Inflammatory macrophage (primary cell): ENCODE results near the gene SORBS2.
"Not testable (repeated sequence)": the region's sequence is repeated elsewhere in the genome, so short reads cannot be mapped to it uniquely, and the experiment has no call there.

ENCODE experiments used
- DNase-seq, 2 donors: peaks; one replicate each; pipeline ENCODE4 v3.0.0-alpha.2; 2020 to 2022
- total RNA-seq, 18 experiments: gene quantifications; one replicate each; lab custom pipeline; 2026; ENCODE audit warnings: mixed read lengths in 6 of 18, inconsistent platforms in 2 of 18; lab: John Stamatoyannopoulos, UW

The SORBS2 gene, protein sequence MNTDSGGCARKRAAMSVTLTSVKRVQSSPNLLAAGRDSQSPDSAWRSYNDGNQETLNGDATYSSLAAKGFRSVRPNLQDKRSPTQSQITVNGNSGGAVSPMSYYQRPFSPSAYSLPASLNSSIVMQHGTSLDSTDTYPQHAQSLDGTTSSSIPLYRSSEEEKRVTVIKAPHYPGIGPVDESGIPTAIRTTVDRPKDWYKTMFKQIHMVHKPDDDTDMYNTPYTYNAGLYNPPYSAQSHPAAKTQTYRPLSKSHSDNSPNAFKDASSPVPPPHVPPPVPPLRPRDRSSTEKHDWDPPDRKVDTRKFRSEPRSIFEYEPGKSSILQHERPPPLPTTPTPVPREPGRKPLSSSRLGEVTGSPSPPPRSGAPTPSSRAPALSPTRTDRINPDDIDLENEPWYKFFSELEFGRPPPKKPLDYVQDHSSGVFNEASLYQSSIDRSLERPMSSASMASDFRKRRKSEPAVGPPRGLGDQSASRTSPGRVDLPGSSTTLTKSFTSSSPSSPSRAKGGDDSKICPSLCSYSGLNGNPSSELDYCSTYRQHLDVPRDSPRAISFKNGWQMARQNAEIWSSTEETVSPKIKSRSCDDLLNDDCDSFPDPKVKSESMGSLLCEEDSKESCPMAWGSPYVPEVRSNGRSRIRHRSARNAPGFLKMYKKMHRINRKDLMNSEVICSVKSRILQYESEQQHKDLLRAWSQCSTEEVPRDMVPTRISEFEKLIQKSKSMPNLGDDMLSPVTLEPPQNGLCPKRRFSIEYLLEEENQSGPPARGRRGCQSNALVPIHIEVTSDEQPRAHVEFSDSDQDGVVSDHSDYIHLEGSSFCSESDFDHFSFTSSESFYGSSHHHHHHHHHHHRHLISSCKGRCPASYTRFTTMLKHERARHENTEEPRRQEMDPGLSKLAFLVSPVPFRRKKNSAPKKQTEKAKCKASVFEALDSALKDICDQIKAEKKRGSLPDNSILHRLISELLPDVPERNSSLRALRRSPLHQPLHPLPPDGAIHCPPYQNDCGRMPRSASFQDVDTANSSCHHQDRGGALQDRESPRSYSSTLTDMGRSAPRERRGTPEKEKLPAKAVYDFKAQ (N-terminal part only)
- total RNA-seq, result 0 to 0.46 (median 0.09) reads per million in 18 experiments

DNA sequence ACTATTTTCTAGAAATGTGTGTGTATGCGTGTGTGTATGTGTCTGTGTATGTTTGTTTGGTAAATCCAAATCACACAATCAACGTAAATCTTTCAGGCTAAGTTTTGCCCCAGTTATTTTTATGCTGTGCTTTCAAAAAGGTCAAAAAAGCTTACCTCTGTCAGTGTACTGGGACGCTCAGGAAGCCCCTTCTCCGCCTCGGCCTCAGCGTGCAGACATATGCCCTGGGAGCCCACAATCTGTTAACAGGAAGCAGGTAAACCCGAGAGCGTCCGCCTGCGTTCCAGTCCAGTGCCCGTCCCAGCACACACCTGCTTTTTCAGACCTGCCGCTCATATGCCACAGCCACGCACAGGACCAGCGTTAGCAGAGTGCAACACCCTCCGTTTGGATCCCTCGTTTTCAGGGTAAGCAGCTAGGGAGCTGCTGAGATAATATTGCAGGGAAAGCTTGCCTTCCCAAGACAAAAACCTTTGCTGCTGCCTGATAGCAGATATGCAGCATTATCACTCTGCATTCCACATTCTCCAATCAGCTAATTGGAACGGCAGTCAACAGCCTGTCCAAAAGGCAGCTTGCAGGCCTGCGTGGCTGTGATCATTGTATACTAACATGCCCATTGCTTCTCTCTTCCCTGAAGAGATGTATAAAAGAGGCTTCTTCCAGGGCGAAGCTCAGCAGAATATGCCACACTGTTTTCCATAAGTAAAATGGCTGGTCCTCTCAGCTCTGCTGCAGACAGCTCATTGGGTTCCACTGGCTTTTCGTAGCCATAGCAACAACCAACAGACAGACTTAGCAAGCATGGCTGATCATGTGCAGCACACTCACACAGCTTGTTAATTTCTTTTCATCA, at the start of gene SORBS2:
TSS of gene SORBS2 (minus strand) at position 686 of the 856 bp plus-strand sequence. CDS start 121,623 bp downstream, outside the sequence.
- no peak for DNase-seq

DNA sequence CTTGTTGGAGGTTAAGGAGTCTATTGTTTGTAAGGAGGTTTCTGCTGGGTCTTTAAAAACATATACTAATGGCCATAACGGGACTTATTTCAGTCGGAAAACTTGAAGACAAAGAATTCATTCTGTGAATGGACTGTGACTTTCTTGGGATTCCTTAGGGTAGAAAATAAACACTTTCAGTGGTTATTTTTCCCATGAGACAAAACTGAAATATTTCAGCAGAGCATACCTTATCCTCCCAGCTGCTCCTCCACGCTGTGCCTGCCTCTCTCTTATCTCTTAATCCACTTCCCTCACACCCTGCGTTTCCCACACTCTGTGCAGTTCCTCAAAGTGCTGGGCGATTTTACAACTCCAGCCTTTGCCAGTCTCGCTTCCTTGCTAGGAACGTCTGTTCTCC, 47.1 kb upstream of the SORBS2 start:
- DNase-seq, result no peak

DNA sequence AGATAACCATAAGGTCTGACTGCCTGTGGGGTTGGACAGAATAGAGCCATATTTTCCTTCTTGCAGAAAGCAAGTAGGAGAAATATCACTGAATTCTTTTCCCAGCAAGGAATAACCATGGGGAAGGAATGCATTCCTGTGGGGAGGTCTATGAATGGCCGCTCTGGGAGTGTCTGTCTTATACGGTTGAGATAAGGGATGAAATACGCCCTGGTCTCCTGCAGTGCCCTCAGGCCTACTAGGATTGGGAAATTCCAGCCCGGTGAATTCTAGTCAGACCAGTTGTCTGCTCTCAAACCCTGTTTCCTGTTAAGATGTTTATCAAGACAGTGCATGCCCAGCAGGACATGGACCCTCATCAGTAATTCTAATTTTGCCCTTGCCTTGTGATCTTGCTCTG, 45.6 kb upstream of the SORBS2 start:
- DNase-seq, result not testable (repeated sequence)

DNA sequence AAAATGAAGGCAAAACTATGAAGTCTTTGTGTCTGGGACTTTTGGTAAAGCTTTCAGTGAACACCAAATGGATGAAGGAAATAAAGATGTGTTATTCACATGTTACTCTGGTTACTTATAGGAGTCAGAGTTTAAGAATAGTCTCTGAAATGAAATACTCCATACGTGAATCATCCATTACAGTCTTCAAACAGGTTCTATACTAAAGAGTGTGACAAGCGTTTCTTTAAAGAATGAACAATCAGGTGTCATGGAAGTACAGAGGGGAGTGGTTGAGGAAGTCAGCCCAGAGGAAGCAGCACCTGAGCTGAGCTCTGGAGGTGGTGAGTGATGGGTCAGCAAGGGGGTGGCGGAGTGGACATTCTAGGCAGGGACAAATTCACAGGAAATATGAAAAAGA, 41.8 kb upstream of the SORBS2 start:
- no peak for DNase-seq

DNA sequence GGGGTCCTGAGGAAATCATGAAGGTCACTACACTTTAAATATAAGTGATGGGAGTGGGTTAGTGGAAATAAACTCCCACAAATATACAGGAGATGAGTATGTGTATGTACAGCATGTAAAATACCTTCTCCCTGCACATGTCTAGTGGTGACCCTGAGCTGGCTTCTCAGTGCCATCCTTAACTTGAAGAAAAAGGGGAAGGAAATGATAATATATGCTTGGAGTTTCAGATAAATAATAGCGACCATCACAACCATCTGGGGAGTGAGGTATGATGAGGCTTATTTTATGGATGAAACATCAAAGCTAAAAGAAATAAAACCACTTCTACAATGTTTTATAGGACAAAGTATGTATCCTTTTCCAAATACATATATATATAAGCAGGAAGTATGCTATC, 41.0 kb upstream of the SORBS2 start:
- DNase-seq, result no peak

DNA sequence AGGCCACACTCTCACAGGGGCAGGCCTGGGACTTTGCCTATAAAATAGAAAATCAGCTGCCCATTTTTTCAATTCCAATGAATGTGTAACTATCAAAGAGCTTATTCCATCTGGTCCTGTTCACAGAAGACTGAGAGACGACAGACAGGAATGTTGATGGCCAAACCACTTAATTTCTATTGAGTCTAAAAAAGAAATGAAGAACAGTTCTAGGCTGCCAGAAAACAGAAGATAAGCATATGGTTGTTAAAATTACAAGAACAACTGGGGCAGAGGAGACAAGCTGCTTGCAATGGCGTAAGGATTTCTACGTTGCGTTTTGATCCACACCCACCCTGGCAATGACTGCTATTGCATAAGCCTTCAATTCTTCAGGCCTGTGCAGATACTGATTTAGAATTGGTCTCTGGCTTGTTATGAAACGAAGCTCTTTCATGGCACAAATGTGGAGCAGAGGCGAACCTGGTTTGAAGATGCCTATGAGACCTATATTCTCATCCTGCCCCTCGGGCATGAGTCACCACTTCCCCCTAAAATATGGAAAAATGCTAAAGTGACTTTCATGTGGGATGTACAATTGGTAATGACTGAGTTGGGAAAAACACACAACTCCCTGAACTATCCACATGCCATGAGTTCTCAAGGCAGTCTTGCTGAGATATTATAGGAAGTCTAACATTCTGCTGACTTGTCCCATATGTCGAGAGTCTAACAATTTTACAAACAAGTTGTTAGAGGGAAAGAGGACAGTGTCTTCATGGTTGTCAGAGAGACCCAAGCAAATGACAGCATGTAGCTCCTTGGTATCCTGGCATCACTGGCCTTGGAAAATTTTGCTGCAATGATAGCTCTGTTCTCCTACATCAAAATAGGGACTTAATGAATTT, 37.9 kb upstream of the SORBS2 start:
- DNase-seq, result no peak

DNA sequence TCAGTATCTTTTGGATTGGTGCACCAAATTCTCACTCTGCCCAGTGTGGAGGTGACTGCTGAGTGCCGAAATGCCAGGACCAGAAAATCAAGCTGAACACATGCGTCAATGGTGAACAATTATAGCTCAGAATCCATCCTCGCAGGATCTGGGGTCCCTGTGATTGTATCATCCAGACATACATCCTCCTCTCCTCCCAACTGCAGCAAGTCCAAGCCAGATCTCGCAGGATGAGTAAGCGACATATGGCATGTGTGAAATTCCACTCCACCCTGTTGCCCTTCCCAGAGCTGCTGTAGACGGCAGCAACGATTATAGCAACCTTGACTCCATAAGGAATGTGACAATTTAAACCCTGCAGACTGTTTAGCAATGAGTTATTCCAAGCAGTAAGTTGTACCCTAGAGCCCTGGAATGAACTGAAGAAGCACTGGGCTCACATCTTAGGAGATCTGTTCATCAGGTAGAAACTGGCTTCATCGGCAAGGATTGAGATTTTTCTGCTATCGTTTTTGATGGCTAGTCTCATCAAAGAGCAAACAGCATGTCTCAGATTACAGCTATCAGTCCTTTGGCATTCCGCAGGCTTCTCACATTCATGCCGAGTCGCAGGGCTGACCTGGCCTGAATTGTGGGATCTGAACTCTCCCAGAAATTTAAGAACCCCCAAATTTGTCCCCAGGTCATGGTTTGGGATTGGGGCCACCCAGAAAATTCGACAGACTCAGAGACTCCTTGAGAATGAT, 35.5 kb upstream of the SORBS2 start:
- DNase-seq, result no peak

DNA sequence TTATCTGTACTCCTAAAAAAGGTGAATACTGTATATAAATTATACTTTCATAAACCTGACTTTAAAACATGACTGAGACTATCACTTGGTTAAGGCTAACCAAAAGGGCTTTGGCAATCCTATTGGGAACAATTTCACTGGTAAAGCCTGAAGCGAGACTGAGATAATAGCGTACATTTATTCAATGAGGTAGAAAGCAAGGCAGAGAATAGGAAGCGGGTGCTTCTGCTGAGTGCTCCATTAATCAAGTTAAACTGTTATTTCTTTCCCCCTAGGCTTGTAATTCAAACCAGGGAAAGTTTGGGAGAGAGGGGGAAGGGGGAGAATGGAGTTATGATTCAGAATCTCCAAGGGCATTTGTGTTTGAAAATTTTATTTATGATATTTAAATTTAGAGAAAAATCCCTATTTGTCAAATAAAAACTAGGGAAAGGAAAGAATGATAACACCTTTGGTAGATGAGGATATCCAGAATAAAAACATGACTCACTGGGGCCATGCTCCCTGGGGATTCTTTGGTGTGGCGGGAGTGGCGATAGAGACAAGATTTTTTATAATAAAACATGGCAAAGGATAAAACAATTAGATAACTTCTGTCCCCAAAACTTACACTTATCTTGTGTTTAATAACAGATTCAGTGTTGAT, 34.6 kb upstream of the SORBS2 start:
- no peak for DNase-seq

DNA sequence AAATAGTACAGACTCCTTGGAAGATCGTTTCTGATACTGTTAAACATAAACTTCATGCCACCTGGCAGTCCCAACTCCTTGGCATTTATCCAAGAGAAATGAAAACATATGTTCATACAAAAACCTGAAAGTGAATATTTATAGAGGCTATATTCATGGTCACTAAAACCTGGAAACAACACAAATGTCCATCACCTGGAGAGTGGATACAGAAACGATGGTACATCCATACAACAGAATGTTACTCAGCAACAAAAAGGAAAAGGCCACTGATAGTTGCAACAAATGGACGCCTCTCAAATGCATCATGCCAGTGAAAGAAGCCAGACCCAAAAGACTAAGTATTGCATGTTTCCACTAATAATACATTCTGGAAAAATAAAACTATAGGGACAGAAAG, 34.0 kb upstream of the SORBS2 start:
- no peak for DNase-seq

DNA sequence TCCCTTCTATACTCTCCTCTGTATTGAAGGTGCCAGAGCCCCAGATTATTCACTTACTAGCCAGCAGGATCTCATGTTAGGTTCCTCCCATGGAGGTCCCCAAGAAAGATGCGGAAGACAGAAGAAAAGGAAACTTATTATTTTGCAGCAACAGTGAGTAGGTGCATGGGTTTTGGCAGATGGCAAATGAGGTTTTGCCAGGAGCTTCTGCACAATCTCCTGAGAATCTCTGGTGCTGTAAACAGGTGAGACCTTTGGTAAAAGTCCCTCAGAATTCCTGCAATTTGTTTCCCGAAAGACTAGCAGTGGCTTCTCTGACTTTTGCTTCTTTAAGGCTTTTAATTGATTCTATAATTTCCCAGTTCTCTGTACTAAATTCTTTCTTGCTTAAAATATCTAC, 29.5 kb upstream of the SORBS2 start:
- no peak for DNase-seq

DNA sequence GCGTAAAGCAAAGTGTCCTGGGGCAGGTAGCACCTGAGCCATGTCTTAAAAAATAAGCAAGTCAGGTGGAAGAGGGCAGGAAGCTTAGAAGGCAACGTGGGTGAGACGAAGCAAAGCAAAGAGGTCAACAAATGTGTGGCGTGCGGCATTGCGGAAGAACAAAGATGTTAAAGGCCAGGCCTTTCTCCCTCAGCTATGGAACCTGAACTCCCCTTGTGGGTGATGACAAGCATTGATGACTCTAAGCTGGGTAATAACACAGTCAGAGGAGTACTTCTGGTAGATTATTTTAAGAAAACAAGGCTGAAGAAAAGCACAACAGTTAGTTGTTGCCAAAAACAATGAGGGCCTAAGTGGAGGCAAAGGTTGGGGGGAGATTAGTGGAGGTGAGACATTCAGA, 29.0 kb upstream of the SORBS2 start:
- no peak for DNase-seq

DNA sequence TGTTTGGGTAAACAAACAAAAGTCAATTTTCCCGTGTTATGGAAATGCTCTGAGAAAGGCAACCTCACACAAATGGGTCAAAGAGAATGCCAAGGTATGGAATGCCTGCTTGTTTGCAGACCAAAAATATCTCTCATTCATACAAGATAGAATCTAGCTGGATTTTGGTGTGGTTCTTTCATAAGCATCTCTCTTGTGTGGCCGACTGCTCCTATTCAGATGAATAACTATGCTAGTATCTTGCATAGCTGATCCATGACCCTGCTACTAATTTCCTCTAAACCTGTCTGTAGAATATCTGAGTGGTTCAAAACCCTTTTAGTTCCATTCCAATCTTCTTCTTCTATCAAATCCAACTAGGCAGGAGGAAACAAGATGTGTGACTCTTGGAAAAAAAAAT, 28.2 kb upstream of the SORBS2 start:
- no peak for DNase-seq

DNA sequence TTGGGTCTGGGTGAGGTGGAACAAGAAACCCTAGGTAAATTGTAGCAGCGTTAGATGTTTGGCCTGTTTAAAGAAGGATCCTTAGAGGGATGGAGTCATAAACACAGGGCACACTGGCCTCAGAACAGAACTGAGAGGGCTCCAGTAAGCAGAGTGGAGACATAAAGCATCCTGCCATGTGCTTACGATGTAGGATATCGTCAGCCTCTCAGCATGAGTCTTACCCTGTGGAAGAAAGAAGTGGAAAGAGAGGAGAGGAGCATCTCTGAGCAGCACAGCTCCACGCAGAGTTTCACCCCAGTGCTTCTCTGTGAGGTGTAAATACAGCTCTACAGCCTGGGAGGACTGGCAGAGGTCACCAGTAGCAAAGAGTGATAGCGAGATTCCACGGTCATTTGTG, 27.8 kb upstream of the SORBS2 start:
- no peak for DNase-seq

DNA sequence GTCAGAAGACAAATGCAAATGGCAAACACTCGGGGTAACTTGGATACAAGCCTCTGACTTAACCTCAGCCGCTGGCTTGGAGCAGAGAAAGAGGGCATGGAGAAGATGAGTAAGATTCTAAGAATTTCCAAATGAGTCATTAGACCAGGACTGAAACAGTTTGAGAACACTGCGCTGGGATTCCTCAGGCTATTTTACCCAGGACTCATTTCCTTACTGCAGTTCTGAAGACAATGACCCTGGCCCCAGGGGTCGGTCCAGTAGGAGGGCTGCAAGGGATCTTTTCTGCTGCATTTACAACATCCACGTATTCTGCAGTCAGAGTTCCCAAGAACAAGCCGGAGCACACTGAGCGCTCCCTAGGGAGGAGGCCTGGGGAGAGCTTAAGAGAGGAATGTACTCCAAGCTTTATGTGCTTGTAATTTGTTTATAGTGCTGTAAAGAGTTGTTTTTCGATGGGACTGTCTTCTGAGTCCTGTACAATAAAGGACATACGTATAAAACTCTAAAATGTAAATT, 27.3 kb upstream of the SORBS2 start:
- no peak for DNase-seq

DNA sequence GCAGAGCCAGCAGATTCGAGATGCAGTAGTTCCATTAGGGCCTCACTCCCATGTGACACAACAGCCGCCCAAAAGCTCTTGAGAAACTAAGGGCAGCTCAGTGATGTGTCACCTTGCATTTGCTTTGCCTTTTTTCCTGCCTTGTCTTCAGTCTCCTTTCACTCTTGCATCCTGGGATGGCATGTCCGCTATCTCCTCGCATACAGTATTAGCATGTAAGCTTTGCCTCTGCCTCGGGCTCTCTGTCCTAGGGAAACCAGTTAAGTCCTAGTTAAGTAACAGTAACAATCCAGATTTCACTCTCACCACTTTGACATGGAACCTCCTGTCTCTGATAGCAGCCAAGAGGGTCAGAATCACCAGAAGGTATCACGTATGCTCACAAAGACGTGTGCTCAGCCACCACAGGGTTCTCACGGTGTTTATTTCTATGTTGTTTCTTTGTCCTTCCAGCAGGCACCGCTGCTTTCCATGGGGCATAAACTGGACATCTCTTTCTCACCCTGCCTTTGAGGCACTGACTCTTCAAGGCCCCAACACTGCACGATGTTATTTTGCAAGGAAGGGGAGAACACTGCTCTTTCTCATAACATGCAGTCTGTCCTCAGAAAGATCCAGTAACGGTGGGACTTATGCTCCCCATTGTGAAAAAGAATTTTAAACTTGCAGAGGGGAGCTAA, 26.7 kb upstream of the SORBS2 start:
- no peak for DNase-seq

DNA sequence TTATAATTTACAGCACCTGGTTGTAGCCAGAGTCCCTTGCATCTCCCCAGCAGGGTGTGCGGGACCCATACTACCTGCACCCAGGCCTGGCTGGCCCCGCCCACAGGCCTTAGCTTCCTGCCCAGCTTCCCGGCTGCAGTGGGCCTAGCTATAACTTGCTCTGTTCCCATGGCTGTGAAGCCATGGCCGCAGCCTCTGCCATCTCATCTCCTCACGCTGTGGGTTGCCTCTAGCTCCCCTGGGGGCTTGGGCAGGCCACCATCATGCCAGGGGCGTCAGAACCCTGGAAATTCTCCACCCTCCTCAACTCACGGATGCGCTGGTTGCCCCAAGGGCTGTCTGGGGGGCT, 26.1 kb upstream of the SORBS2 start:
- DNase-seq, result no peak

DNA sequence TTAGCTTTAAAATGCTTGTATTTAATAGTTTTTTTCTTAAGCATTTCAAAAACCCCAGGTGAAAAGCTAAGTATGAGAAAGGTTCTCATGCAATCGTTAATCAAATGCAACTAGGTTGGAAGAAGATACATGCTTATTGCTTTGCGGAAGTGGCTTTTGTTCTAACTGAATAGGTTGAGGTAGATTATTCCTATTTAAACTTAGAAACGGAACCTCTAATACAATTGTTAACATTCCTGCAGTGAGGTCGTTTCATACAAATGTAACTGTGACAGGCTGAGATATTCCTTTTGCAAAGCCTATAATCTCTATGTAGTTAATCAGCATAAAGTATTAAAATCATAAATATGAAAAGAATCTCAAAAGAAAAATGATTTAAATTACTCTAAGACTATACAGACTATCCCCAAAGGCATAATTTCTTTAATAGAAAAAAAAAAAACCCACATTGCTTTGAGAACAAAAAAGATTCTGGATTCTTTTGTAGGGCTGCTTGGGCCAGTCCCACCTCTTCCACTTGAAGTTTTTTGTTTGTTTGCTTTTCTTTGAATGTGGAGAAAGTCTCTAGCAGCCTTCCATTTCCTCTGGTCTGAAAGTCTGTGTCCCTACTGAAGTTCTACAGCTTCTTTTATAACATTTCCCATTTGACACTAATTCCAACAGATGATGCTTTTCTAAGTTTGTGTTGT, 25.6 kb upstream of the SORBS2 start:
- no peak for DNase-seq

DNA sequence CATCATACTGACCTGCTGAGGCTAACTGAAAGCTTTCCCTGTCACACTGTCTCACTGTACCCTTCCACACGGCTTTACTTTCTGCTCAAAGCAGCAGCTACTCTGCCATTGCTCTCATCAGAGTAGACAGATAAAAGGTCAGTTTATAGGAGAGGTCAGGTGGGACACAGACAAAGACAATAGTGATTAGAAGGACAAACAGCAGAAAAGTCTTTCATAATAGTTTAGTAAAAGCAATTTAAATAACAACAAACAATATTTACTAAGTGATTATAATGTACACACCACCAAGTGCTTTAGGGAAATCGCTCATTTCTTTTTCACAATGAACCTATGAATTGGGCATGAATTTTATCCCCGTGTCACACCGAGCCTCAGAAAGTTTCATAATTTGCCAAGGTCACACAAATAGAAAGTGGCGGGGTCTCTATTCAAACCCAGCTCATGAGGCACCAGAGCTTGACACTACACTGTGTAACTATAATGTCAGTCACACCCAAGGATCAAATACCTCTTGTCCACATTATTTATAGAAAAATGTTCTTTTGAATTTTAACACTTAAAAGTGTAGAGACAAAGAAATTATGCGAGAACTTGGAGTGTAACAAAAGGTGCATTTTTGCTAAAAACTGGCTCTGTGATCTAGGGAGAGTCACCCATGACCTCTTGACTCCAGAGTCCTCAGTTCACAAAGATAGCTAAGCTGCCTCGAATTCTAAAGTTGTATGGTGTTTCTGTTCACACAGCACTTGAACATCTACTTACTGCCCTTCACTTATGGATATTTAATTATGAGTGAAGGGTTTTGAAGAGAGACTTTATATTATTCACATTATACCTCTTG, 24.5 kb upstream of the SORBS2 start:
- DNase-seq, result no peak
